Erythroblast (primary cell): ENCODE measurements around the gene GABBR1.

Experiments used
- GATA1 ChIP-seq: IDR thresholded peaks from 2 replicates; pipeline ENCODE4 v1.6.1; 2011; ENCODE audit warnings: low read depth, mild to moderate bottlenecking, control low read depth, low read length, moderate library complexity
- POLR2A ChIP-seq: IDR thresholded peaks from 2 replicates; pipeline ENCODE4 v1.6.1; 2011; ENCODE audit warnings: mild to moderate bottlenecking, low read length

DNA sequence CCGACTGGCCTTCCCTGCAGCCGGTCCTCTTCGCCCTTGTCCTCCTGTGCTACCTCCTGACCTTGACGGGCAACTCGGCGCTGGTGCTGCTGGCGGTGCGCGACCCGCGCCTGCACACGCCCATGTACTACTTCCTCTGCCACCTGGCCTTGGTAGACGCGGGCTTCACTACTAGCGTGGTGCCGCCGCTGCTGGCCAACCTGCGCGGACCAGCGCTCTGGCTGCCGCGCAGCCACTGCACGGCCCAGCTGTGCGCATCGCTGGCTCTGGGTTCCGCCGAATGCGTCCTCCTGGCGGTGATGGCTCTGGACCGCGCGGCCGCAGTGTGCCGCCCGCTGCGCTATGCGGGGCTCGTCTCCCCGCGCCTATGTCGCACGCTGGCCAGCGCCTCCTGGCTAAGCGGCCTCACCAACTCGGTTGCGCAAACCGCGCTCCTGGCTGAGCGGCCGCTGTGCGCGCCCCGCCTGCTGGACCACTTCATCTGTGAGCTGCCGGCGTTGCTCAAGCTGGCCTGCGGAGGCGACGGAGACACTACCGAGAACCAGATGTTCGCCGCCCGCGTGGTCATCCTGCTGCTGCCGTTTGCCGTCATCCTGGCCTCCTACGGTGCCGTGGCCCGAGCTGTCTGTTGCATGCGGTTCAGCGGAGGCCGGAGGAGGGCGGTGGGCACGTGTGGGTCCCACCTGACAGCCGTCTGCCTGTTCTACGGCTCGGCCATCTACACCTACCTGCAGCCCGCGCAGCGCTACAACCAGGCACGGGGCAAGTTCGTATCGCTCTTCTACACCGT, 79.5 kb downstream of the GABBR1 start:
- no peak for TF ChIP-seq POLR2A
- no peak for TF ChIP-seq GATA1
